ENCODE results near the gene MYL3. TPM values are rescaled to one million over a fixed set of nuclear protein-coding genes. Genes with fewer than 3 reads are reported as not detected.

The MYL3 gene
- polyA plus RNA-seq, 4 donors: 1.4 to 81.6 (median 24.2) TPM

GRCh38 chr3:46861605-46862368 lies 1.5 kb downstream of the MYL3 start:
- H3K27me3 ChIP-seq (ENCODE audit: control insufficient read depth in 3 of 3, insufficient read depth in 3 of 3, low read length in 3 of 3): no peaks in the 10 kb centered on the region
- H3K36me3 ChIP-seq (ENCODE audit: control insufficient read depth in 3 of 3, insufficient read depth in 2 of 3, low read depth in 1 of 3, low read length in 3 of 3): peaks cover 0 to 2% (median 0%) of the 10 kb centered on the region in 3 donors
- no peak for DNase-seq
- H3K4me1 ChIP-seq (ENCODE audit: control insufficient read depth in 3 of 3, insufficient read depth in 2 of 3, low read depth in 1 of 3, low read length in 2 of 3): peaks cover 0 to 43% (median 0%) of the 10 kb centered on the region in 3 donors
- 63 to 74% (median 68%) methylated on average over 12 of the region's 12 CpGs for WGBS, 3 donors
- no peak overlapping the region for H3K4me3 ChIP-seq (ENCODE audit: low read depth in 1 of 3, low read length in 3 of 3)
- no peak overlapping the region for H3K27ac ChIP-seq (ENCODE audit: low read depth in 1 of 3, low read length in 2 of 3)
- no peaks in the 10 kb centered on the region for H3K9me3 ChIP-seq (ENCODE audit: control insufficient read depth in 2 of 2, insufficient read depth in 1 of 2, low read depth in 1 of 2, low read length in 1 of 2)
- FAIRE-seq: no peak

- Histone ChIP-seq H3K4me1 (ENCODE audit: control insufficient read depth in 3 of 3, insufficient read depth in 2 of 3, low read depth in 1 of 3, low read length in 2 of 3) (peaks cover 0 to 43% (median 0%) of the 10 kb centered on the region in 3 donors), H3K36me3 (ENCODE audit: control insufficient read depth in 3 of 3, insufficient read depth in 2 of 3, low read depth in 1 of 3, low read length in 3 of 3) (peaks cover 0 to 2% (median 0%) of the 10 kb centered on the region in 3 donors), H3K4me3 (ENCODE audit: low read depth in 1 of 3, low read length in 3 of 3) (no peak overlapping the region), H3K27ac (ENCODE audit: low read depth in 1 of 3, low read length in 2 of 3) (no peak overlapping the region), H3K9me3 (ENCODE audit: control insufficient read depth in 2 of 2, insufficient read depth in 1 of 2, low read depth in 1 of 2, low read length in 1 of 2) (no peaks in the 10 kb centered on the region), H3K27me3 (ENCODE audit: control insufficient read depth in 3 of 3, insufficient read depth in 3 of 3, low read length in 3 of 3) (no peaks in the 10 kb centered on the region)
- DNase-seq: no peak
- FAIRE-seq: no peak
- 85 to 87% (median 85%) methylated on average over 10 of the region's 10 CpGs for WGBS, 3 donors
These were observed 2.2 kb downstream of the MYL3 start for GRCh38 chr3:46860810-46861604.

GRCh38 chr3:46860017-46860809 lies 3.0 kb downstream of the MYL3 start:
- H3K36me3 ChIP-seq (ENCODE audit: control insufficient read depth in 3 of 3, insufficient read depth in 2 of 3, low read depth in 1 of 3, low read length in 3 of 3): peaks cover 0 to 2% (median 0%) of the 10 kb centered on the region in 3 donors
- FAIRE-seq (no peak), DNase-seq (peak in 1 of 2 donors; percentile 34)
- WGBS, 3 donors: 80 to 85% (median 82%) methylated on average over 19 of the region's 19 CpGs
- H3K27ac ChIP-seq (ENCODE audit: low read depth in 1 of 3, low read length in 2 of 3): no peak overlapping the region
- no peaks in the 10 kb centered on the region for H3K27me3 ChIP-seq (ENCODE audit: control insufficient read depth in 3 of 3, insufficient read depth in 3 of 3, low read length in 3 of 3)
- H3K4me1 ChIP-seq (ENCODE audit: control insufficient read depth in 3 of 3, insufficient read depth in 2 of 3, low read depth in 1 of 3, low read length in 2 of 3): peaks cover 0 to 41% (median 0%) of the 10 kb centered on the region in 3 donors
- H3K9me3 ChIP-seq (ENCODE audit: control insufficient read depth in 2 of 2, insufficient read depth in 1 of 2, low read depth in 1 of 2, low read length in 1 of 2): no peaks in the 10 kb centered on the region
- no peak overlapping the region for H3K4me3 ChIP-seq (ENCODE audit: low read depth in 1 of 3, low read length in 3 of 3)

GRCh38 chr3:46859001-46859710 lies 4.1 kb downstream of the MYL3 start:
- 75 to 78% (median 77%) methylated on average over 10 to 11 of the region's 11 CpGs for WGBS, 3 donors
- H3K4me3 ChIP-seq (ENCODE audit: low read depth in 1 of 3, low read length in 3 of 3): no peak overlapping the region
- DNase-seq: no peak
- H3K36me3 ChIP-seq (ENCODE audit: control insufficient read depth in 3 of 3, insufficient read depth in 2 of 3, low read depth in 1 of 3, low read length in 3 of 3): peaks cover 0 to 2% (median 0%) of the 10 kb centered on the region in 3 donors
- no peak for FAIRE-seq
- H3K4me1 ChIP-seq (ENCODE audit: control insufficient read depth in 3 of 3, insufficient read depth in 2 of 3, low read depth in 1 of 3, low read length in 2 of 3): peaks cover 0 to 30% (median 0%) of the 10 kb centered on the region in 3 donors
- H3K9me3 ChIP-seq (ENCODE audit: control insufficient read depth in 2 of 2, insufficient read depth in 1 of 2, low read depth in 1 of 2, low read length in 1 of 2): no peaks in the 10 kb centered on the region
- no peaks in the 10 kb centered on the region for H3K27me3 ChIP-seq (ENCODE audit: control insufficient read depth in 3 of 3, insufficient read depth in 3 of 3, low read length in 3 of 3)
- H3K27ac ChIP-seq (ENCODE audit: low read depth in 1 of 3, low read length in 2 of 3): no peak overlapping the region

GRCh38 chr3:46858456-46858855 lies 4.8 kb downstream of the MYL3 start:
- 78 to 92% (median 89%) methylated on average over 6 of the region's 6 CpGs for WGBS, 3 donors
- FAIRE-seq (no peak), DNase-seq (no peak)
- Histone ChIP-seq H3K27me3 (ENCODE audit: control insufficient read depth in 3 of 3, insufficient read depth in 3 of 3, low read length in 3 of 3) (no peaks in the 10 kb centered on the region), H3K36me3 (ENCODE audit: control insufficient read depth in 3 of 3, insufficient read depth in 2 of 3, low read depth in 1 of 3, low read length in 3 of 3) (peaks cover 0 to 2% (median 0%) of the 10 kb centered on the region in 3 donors), H3K9me3 (ENCODE audit: control insufficient read depth in 2 of 2, insufficient read depth in 1 of 2, low read depth in 1 of 2, low read length in 1 of 2) (no peaks in the 10 kb centered on the region), H3K27ac (ENCODE audit: low read depth in 1 of 3, low read length in 2 of 3) (no peak overlapping the region), H3K4me3 (ENCODE audit: low read depth in 1 of 3, low read length in 3 of 3) (no peak overlapping the region), H3K4me1 (ENCODE audit: control insufficient read depth in 3 of 3, insufficient read depth in 2 of 3, low read depth in 1 of 3, low read length in 2 of 3) (peaks cover 0 to 23% (median 0%) of the 10 kb centered on the region in 3 donors)

- H3K27ac ChIP-seq (ENCODE audit: low read depth in 1 of 3, low read length in 2 of 3): no peak overlapping the region
- 69 to 76% (median 72%) methylated on average over 10 of the region's 10 CpGs for WGBS, 3 donors
- no peaks in the 10 kb centered on the region for H3K9me3 ChIP-seq (ENCODE audit: control insufficient read depth in 2 of 2, insufficient read depth in 1 of 2, low read depth in 1 of 2, low read length in 1 of 2)
- H3K36me3 ChIP-seq (ENCODE audit: control insufficient read depth in 3 of 3, insufficient read depth in 2 of 3, low read depth in 1 of 3, low read length in 3 of 3): peaks cover 0 to 2% (median 0%) of the 10 kb centered on the region in 3 donors
- H3K4me1 ChIP-seq (ENCODE audit: control insufficient read depth in 3 of 3, insufficient read depth in 2 of 3, low read depth in 1 of 3, low read length in 2 of 3): peaks cover 0 to 16% (median 0%) of the 10 kb centered on the region in 3 donors
- FAIRE-seq (no peak), DNase-seq (no peak)
- H3K4me3 ChIP-seq (ENCODE audit: low read depth in 1 of 3, low read length in 3 of 3): no peak overlapping the region
- no peaks in the 10 kb centered on the region for H3K27me3 ChIP-seq (ENCODE audit: control insufficient read depth in 3 of 3, insufficient read depth in 3 of 3, low read length in 3 of 3)
These were observed 5.5 kb downstream of the MYL3 start for GRCh38 chr3:46857485-46858341.

All from small intestine (tissue), 7 donors.